Thoracic aorta (tissue), 2 donors: Measurements from ENCODE around the gene ZFYVE28. TPM values are rescaled to one million over a fixed set of nuclear protein-coding genes. Genes with fewer than 3 reads are reported as not detected.

Experiments
- ATAC-seq: fragments of 150-250 bp; one replicate; pipeline ENCODE4 v1.8.0; 2017; ENCODE audit warnings: low read depth; ENCODE audit not compliant: insufficient number of reproducible peaks, low FRiP score
- DNase-seq: peaks from one replicate; pipeline ENCODE4 v3.0.0-alpha.2; 2020; ENCODE audit warnings: low spot score
- H3K27ac ChIP-seq, 2 donors: fragments of 200-600 bp; sonication (generic); 1 replicate in 1 of 2; 2 replicates in 1 of 2; pipeline ENCODE4 v1.5.1; 2016; ENCODE audit warnings: mild to moderate bottlenecking in 2 of 2, moderate library complexity in 2 of 2
- H3K27me3 ChIP-seq: fragments of 200-600 bp; sonication (generic); replicated peaks from 2 replicates; pipeline ENCODE4 v1.6.0; 2016; ENCODE audit warnings: mild to moderate bottlenecking; ENCODE audit not compliant: insufficient read depth
- H3K36me3 ChIP-seq: fragments of 200-600 bp; sonication (generic); one replicate; pipeline ENCODE4 v1.5.1; 2016
- H3K4me1 ChIP-seq, 2 donors: fragments of 200-600 bp; sonication (generic); 1 replicate in 1 of 2; 2 replicates in 1 of 2; pipeline versions ENCODE4 v1.5.1 to v1.6.0; 2016; ENCODE audit warnings: low read depth in 2 of 2, mild to moderate bottlenecking in 1 of 2; ENCODE audit not compliant: control insufficient read depth in 1 of 2
- H3K4me3 ChIP-seq: fragments of 200-600 bp; sonication (generic); 2 replicates; pipeline ENCODE4 v1.5.1; 2016; ENCODE audit warnings: mild to moderate bottlenecking
- H3K9me3 ChIP-seq: fragments of 200-600 bp; sonication (generic); 2 replicates; pipeline ENCODE4 v1.5.1; 2016
- total RNA-seq, 2 donors: library from RNA; depleted of rRNA; stranded (reverse); fragments of >200 nt; gene quantifications; one replicate each; pipeline versions ENCODE4 v1.1.0 to v1.2.3, GENCODE V29; 2016
- TF ChIP-seq, protein P1 (sequence below): fragments of 200-600 bp; sonication (generic); IDR thresholded peaks from one replicate; pipeline ENCODE4 v1.5.1; 2019; ENCODE audit warnings: antibody characterized with exemption

Gene ZFYVE28
- total RNA-seq, 2 donors from 2014 or later = 11.5 to 20.2 TPM

DNA sequence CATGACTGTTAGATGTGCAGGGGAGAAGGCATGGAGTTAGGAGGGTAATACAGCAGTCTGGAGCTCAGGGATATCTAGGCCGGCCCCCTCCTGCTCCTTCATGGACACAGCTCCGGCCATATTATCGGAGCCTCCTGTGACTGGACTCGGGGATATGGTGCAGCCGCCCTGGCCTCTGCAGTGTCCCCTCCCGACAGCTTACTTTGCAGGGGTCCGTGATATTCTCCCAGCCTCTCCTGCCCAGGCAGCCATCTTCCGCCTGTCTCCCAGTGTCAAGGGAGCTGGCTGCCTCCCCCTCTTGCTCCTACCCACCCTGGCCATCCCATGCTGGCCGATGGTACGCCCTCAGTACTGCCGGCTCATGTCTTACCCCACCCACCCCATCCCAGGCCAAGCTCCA is 30.6 kb upstream of the ZFYVE28 start:
- H3K4me1 ChIP-seq = no peaks in the 10 kb centered on the region
- no peak overlapping the region for H3K4me3 ChIP-seq
- DNase-seq (no peak), ATAC-seq (no peak)
- H3K27ac ChIP-seq = no peak overlapping the region
- no peaks in the 10 kb centered on the region for H3K36me3 ChIP-seq
- H3K9me3 ChIP-seq = no peaks in the 10 kb centered on the region
- no peaks in the 10 kb centered on the region for H3K27me3 ChIP-seq
- TF ChIP-seq, protein P1, sequence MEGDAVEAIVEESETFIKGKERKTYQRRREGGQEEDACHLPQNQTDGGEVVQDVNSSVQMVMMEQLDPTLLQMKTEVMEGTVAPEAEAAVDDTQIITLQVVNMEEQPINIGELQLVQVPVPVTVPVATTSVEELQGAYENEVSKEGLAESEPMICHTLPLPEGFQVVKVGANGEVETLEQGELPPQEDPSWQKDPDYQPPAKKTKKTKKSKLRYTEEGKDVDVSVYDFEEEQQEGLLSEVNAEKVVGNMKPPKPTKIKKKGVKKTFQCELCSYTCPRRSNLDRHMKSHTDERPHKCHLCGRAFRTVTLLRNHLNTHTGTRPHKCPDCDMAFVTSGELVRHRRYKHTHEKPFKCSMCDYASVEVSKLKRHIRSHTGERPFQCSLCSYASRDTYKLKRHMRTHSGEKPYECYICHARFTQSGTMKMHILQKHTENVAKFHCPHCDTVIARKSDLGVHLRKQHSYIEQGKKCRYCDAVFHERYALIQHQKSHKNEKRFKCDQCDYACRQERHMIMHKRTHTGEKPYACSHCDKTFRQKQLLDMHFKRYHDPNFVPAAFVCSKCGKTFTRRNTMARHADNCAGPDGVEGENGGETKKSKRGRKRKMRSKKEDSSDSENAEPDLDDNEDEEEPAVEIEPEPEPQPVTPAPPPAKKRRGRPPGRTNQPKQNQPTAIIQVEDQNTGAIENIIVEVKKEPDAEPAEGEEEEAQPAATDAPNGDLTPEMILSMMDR = no peak

GRCh38 chr4:2448589-2448988 is 30.1 kb upstream of the ZFYVE28 start:
- H3K4me1 ChIP-seq = no peaks in the 10 kb centered on the region
- TF ChIP-seq, protein P1 = no peak
- H3K36me3 ChIP-seq = no peaks in the 10 kb centered on the region
- H3K9me3 ChIP-seq = no peaks in the 10 kb centered on the region
- no peak overlapping the region for H3K27ac ChIP-seq
- H3K4me3 ChIP-seq = no peak overlapping the region
- H3K27me3 ChIP-seq = no peaks in the 10 kb centered on the region
- DNase-seq = no peak
- no peak for ATAC-seq

GRCh38 chr4:2446656-2447564 is 28.5 kb upstream of the ZFYVE28 start:
- H3K9me3 ChIP-seq = no peaks in the 10 kb centered on the region
- H3K4me1 ChIP-seq = no peaks in the 10 kb centered on the region
- H3K36me3 ChIP-seq = no peaks in the 10 kb centered on the region
- ATAC-seq (no peak), DNase-seq (no peak)
- H3K27me3 ChIP-seq = no peaks in the 10 kb centered on the region
- no peak overlapping the region for H3K27ac ChIP-seq
- TF ChIP-seq, protein P1 = no peak
- no peak overlapping the region for H3K4me3 ChIP-seq

GRCh38 chr4:2445571-2445970 is 27.1 kb upstream of the ZFYVE28 start:
- Histone ChIP-seq H3K36me3 (no peaks in the 10 kb centered on the region), H3K4me3 (no peak overlapping the region), H3K27me3 (no peaks in the 10 kb centered on the region), H3K4me1 (no peaks in the 10 kb centered on the region), H3K9me3 (no peaks in the 10 kb centered on the region), H3K27ac (no peak overlapping the region)
- ATAC-seq (no peak), DNase-seq (no peak)
- TF ChIP-seq, protein P1 = no peak

GRCh38 chr4:2445130-2445529 is 26.7 kb upstream of the ZFYVE28 start:
- Histone ChIP-seq H3K4me1 (no peaks in the 10 kb centered on the region), H3K36me3 (no peaks in the 10 kb centered on the region), H3K9me3 (no peaks in the 10 kb centered on the region), H3K27ac (no peak overlapping the region), H3K27me3 (no peaks in the 10 kb centered on the region), H3K4me3 (no peak overlapping the region)
- ATAC-seq (no peak), DNase-seq (no peak)
- TF ChIP-seq, protein P1 = no peak
